GM12801 (cell line): ENCODE data around the gene TJP1.

Experiments used
- CTCF ChIP-seq: IDR thresholded peaks from one replicate; pipeline ENCODE4 v1.5.1; 2011; ENCODE audit warnings: control low read depth; ENCODE audit not compliant: insufficient read length; ENCODE audit errors: extremely low read depth

The TJP1 gene

DNA sequence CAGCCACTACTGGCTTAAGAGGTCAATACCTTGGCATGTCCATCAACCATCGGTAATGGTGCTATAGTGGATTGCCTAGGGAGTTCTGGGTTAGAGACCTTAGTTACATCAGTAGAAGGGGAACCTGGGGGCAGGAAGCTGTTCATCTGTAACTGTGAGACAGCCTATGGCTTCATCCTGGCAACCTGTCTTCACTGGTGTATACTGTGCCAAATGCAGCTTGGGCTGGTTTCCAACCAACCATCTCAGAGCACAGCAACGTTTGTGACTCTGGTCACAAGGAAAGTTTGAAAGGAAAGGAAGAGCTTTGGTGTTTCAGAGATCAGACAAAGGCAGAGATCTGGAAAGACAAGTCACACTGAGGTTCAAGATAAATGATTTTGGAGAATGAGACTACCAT lies 93.8 kb downstream of the TJP1 start:
- TF ChIP-seq CTCF = no peak

- no peak for TF ChIP-seq CTCF
Observed at GRCh38 chr15:29727871-29728270, 94.4 kb downstream of the TJP1 start.

GRCh38 chr15:29726553-29726952 lies 95.7 kb downstream of the TJP1 start:
- TF ChIP-seq CTCF = no peak

DNA sequence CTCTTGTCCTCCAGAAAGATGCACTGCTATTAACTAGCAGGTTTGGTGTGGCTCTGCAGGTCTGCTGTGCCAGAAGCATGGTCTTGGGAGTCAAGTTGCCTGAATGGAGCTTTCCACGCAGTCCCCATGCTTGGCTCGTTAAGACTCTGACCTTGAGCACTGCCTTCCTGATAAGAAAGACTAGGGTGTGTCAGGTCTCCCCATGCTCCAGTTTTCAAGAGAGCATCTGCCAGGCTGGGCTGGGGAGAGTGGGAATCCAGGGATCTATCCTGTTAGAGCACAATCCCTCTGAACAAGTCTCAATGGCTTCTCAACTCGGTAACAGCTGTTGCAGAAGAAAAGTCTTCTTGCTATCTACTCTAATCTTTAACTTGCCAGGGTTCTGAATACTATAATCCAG lies 98.2 kb downstream of the TJP1 start:
- no peak for TF ChIP-seq CTCF

- TF ChIP-seq CTCF = no peak
Observed at GRCh38 chr15:29713784-29714183, 108.5 kb downstream of the TJP1 start.

- TF ChIP-seq CTCF = no peak
Observed at GRCh38 chr15:29712149-29712885, 110.0 kb downstream of the TJP1 start.

- TF ChIP-seq CTCF = no peak
Observed at GRCh38 chr15:29711531-29711930, 110.7 kb downstream of the TJP1 start.
